K562 (cell line): ENCODE measurements around the gene DPY19L3. TPM values are rescaled to one million over a fixed set of nuclear protein-coding genes. Genes with fewer than 3 reads are reported as not detected.
A peak's percentile ranks its signal among the peaks of the same experiment; 100 is the strongest.

Experiments
- HCFC1 ChIP-seq: IDR thresholded peaks from 2 replicates; pipeline ENCODE4 v1.6.1; 2012; ENCODE audit warnings: low read depth, low read length, improper control_type of control experiment
- KDM4B ChIP-seq, 2 experiments: fragments of 450-650 bp in 1 of 2; sonication (generic) in 1 of 2; IDR thresholded peaks; 2 replicates each; pipeline ENCODE4 v1.6.1; 2016 to 2017; ENCODE audit warnings: borderline replicate concordance in 2 of 2, antibody characterized with exemption in 1 of 2, low read depth in 1 of 2, mild to moderate bottlenecking in 1 of 2
- MEF2D ChIP-seq: conservative IDR thresholded peaks from 2 replicates; pipeline ENCODE4 v1.6.1; 2016; ENCODE audit warnings: low read depth, missing genetic modification characterization, missing compliant biosample characterization
- MTA3 ChIP-seq: fragments of 450-650 bp; formaldehyde crosslinking; IDR thresholded peaks from 2 replicates; pipeline ENCODE4 v1.6.1; 2017; ENCODE audit warnings: mild to moderate bottlenecking, borderline replicate concordance
- RB1 ChIP-seq: fragments of 450-650 bp; IDR thresholded peaks from 2 replicates; pipeline ENCODE4 v1.6.1; 2017; ENCODE audit warnings: low read depth, mild to moderate bottlenecking
- SP2 ChIP-seq: IDR thresholded peaks from 2 replicates; pipeline ENCODE4 v1.6.1; 2011; ENCODE audit warnings: mild to moderate bottlenecking, low read depth, low read length, moderate library complexity; ENCODE audit not compliant: poor library complexity, severe bottlenecking; ENCODE audit errors: extremely low read depth
- TAF7 ChIP-seq: fragments of 450-650 bp; IDR thresholded peaks from 2 replicates; pipeline ENCODE4 v1.6.1; 2016; ENCODE audit warnings: missing genetic modification characterization, missing compliant biosample characterization
- ZC3H8 ChIP-seq: fragments of 450-650 bp; IDR thresholded peaks from 2 replicates; pipeline ENCODE4 v1.6.1; 2017
- ZNF263 ChIP-seq: sonication (generic); formaldehyde crosslinking; IDR thresholded peaks from 2 replicates; pipeline ENCODE4 v1.8.0; 2022; ENCODE audit warnings: mild to moderate bottlenecking, missing genetic modification reagents, borderline replicate concordance
- ZNF589 ChIP-seq: fragments of 200-800 bp; sonication (Bioruptor generic); IDR thresholded peaks from 2 replicates; pipeline ENCODE4 v1.6.1; 2016; ENCODE audit warnings: low read depth, missing genetic modification characterization, missing compliant biosample characterization
- polyA plus RNA-seq, 8 experiments: library from polyadenylated mRNA; depleted of rRNA in 4 of 8; stranded (reverse) in 5 of 8; unstranded in 3 of 8; fragments of >200 nt; fragmentation: Nextera tagmentation in 2 of 8; fragmentation: Illumina TruSeq in 1 of 8; extraction: Ambion mirVana in 2 of 8; extraction: Trizol in 1 of 8; gene quantifications; 2 replicates each; pipeline versions ENCODE4 v1.2.1 to v1.2.3, GENCODE V29; 2011 to 2014; ENCODE audit warnings: inconsistent platforms in 1 of 8, missing spikeins in 1 of 8
- total RNA-seq, 7 experiments: library from RNA; depleted of rRNA in 6 of 7; stranded (reverse); fragments of >200 nt in 6 of 7; fragmentation: Illumina TruSeq in 2 of 7; extraction: Trizol in 2 of 7; gene quantifications; 2 replicates each; pipeline versions ENCODE4 v1.2.1 to v1.2.3, GENCODE V29; 2011 to 2021; ENCODE audit warnings: low replicate concordance in 1 of 7
- TF ChIP-seq, protein P1 (sequence below): fragments of 250-450 bp; sonication (Bioruptor Pico); IDR thresholded peaks from 2 replicates; pipeline ENCODE4 v1.4.0; 2020
- TF ChIP-seq, protein P2 (sequence below), 2 experiments: fragments of 450-650 bp in 1 of 2; sonication (generic) in 1 of 2; formaldehyde crosslinking in 1 of 2; IDR thresholded peaks; 2 replicates each; pipeline versions ENCODE4 v1.7.1 to v1.9.0; 2016 to 2022; ENCODE audit warnings: inconsistent platforms in 1 of 2, mild to moderate bottlenecking in 1 of 2, missing genetic modification reagents in 1 of 2

Gene DPY19L3
- total and polyA plus RNA-seq, 9 of the 15 experiments (the other 6 are each of a cell fraction or from before 2014, with no cell fraction given): 4.7 to 39.2 (median 22.0) TPM

GRCh38 chr19:32405431-32406160 is at the start of gene DPY19L3 (continued):
- TF ChIP-seq, protein P1, sequence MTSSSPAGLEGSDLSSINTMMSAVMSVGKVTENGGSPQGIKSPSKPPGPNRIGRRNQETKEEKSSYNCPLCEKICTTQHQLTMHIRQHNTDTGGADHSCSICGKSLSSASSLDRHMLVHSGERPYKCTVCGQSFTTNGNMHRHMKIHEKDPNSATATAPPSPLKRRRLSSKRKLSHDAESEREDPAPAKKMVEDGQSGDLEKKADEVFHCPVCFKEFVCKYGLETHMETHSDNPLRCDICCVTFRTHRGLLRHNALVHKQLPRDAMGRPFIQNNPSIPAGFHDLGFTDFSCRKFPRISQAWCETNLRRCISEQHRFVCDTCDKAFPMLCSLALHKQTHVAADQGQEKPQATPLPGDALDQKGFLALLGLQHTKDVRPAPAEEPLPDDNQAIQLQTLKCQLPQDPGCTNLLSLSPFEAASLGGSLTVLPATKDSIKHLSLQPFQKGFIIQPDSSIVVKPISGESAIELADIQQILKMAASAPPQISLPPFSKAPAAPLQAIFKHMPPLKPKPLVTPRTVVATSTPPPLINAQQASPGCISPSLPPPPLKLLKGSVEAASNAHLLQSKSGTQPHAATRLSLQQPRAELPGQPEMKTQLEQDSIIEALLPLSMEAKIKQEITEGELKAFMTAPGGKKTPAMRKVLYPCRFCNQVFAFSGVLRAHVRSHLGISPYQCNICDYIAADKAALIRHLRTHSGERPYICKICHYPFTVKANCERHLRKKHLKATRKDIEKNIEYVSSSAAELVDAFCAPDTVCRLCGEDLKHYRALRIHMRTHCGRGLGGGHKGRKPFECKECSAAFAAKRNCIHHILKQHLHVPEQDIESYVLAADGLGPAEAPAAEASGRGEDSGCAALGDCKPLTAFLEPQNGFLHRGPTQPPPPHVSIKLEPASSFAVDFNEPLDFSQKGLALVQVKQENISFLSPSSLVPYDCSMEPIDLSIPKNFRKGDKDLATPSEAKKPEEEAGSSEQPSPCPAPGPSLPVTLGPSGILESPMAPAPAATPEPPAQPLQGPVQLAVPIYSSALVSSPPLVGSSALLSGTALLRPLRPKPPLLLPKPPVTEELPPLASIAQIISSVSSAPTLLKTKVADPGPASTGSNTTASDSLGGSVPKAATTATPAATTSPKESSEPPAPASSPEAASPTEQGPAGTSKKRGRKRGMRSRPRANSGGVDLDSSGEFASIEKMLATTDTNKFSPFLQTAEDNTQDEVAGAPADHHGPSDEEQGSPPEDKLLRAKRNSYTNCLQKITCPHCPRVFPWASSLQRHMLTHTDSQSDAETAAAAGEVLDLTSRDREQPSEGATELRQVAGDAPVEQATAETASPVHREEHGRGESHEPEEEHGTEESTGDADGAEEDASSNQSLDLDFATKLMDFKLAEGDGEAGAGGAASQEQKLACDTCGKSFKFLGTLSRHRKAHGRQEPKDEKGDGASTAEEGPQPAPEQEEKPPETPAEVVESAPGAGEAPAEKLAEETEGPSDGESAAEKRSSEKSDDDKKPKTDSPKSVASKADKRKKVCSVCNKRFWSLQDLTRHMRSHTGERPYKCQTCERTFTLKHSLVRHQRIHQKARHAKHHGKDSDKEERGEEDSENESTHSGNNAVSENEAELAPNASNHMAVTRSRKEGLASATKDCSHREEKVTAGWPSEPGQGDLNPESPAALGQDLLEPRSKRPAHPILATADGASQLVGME (CRISPR knock-in tag): no peak
- peak; percentile 44; the same call in 1 of the 2 replicates for TF ChIP-seq ZNF263 (CRISPR knock-in tag)
- TF ChIP-seq SP2: peak; percentile 69
- TF ChIP-seq, protein P2, sequence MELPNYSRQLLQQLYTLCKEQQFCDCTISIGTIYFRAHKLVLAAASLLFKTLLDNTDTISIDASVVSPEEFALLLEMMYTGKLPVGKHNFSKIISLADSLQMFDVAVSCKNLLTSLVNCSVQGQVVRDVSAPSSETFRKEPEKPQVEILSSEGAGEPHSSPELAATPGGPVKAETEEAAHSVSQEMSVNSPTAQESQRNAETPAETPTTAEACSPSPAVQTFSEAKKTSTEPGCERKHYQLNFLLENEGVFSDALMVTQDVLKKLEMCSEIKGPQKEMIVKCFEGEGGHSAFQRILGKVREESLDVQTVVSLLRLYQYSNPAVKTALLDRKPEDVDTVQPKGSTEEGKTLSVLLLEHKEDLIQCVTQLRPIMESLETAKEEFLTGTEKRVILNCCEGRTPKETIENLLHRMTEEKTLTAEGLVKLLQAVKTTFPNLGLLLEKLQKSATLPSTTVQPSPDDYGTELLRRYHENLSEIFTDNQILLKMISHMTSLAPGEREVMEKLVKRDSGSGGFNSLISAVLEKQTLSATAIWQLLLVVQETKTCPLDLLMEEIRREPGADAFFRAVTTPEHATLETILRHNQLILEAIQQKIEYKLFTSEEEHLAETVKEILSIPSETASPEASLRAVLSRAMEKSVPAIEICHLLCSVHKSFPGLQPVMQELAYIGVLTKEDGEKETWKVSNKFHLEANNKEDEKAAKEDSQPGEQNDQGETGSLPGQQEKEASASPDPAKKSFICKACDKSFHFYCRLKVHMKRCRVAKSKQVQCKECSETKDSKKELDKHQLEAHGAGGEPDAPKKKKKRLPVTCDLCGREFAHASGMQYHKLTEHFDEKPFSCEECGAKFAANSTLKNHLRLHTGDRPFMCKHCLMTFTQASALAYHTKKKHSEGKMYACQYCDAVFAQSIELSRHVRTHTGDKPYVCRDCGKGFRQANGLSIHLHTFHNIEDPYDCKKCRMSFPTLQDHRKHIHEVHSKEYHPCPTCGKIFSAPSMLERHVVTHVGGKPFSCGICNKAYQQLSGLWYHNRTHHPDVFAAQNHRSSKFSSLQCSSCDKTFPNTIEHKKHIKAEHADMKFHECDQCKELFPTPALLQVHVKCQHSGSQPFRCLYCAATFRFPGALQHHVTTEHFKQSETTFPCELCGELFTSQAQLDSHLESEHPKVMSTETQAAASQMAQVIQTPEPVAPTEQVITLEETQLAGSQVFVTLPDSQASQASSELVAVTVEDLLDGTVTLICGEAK (IDR thresholded peaks at IDR 0.05): peak; percentile 97
- TF ChIP-seq, protein P2 (CRISPR knock-in tag; IDR thresholded peaks at IDR 0.05): no peak
- 0 out of 2 replicates have a peak, but pooled peaks have one; percentile 23 for TF ChIP-seq ZNF589 (CRISPR knock-in tag)
- TF ChIP-seq MTA3: peak; percentile 81; the same call in 1 of the 2 replicates
- peak in 1 of 2 experiments; percentile 87; a peak in 2 of 4 replicates for TF ChIP-seq KDM4B (IDR thresholded peaks at IDR 0.05; ENCODE audit: borderline replicate concordance in 2 of 2, low read depth in 1 of 2)
- no peak for TF ChIP-seq ZC3H8
- peak; percentile 78 for TF ChIP-seq TAF7 (tag)
- TF ChIP-seq MEF2D: no peak
- peak; percentile 68 for TF ChIP-seq RB1
- TF ChIP-seq HCFC1: peak; percentile 69
